MCF 10A (cell line): ENCODE results near the gene RTN4RL2. TPM values are rescaled to one million over a fixed set of nuclear protein-coding genes. Genes with fewer than 3 reads are reported as not detected.

Experiments used
- BruUV-seq: library from RNA; stranded (reverse); fragments of 400-500 nt; replicated peaks from 2 replicates; lab custom pipeline; 2021; lab: Mats Ljungman, UMichigan
- CTCF ChIA-PET: fragments of 300-600 bp; sonication (Branson Sonifier 250); formaldehyde crosslinking; extraction: SDS; loops from one replicate; lab custom pipeline; 2021; ENCODE audit warnings: antibody characterized with exemption, inconsistent platforms; lab: Yijun Ruan, JAX
- POLR2A ChIA-PET: fragments of 300-600, 350-650 bp; sonication (Branson Sonifier 250); formaldehyde crosslinking; extraction: SDS; loops from one replicate; lab custom pipeline; 2020; ENCODE audit warnings: antibody characterized with exemption, inconsistent platforms; lab: Yijun Ruan, JAX
- DNase-seq: peaks from one replicate; pipeline ENCODE4 v3.0.0-alpha.2; 2018; ENCODE audit not compliant: unreplicated experiment
- H3K27ac Mint-ChIP-seq: one replicate; pipeline ENCODE4 v1.8.0; 2022; ENCODE audit warnings: mild to moderate bottlenecking, low read depth, mixed read lengths; ENCODE audit not compliant: unreplicated experiment
- H3K27me3 Mint-ChIP-seq: one replicate; pipeline ENCODE4 v1.8.0; 2022; ENCODE audit warnings: mixed read lengths; ENCODE audit not compliant: insufficient read depth, unreplicated experiment
- H3K36me3 Mint-ChIP-seq: one replicate; pipeline ENCODE4 v1.8.0; 2022; ENCODE audit warnings: mild to moderate bottlenecking, moderate library complexity, mixed read lengths; ENCODE audit not compliant: insufficient read depth, unreplicated experiment
- H3K4me1 Mint-ChIP-seq: one replicate; pipeline ENCODE4 v1.8.0; 2022; ENCODE audit warnings: mixed read lengths; ENCODE audit not compliant: insufficient read depth, unreplicated experiment
- H3K4me3 Mint-ChIP-seq: one replicate; pipeline ENCODE4 v1.8.0; 2022; ENCODE audit warnings: mild to moderate bottlenecking, moderate library complexity, mixed read lengths; ENCODE audit not compliant: unreplicated experiment
- H3K9me3 Mint-ChIP-seq: one replicate; pipeline ENCODE4 v1.8.0; 2022; ENCODE audit warnings: mixed read lengths; ENCODE audit not compliant: unreplicated experiment
- intact Hi-C: fragments of 100-400 bp; cut with micrococcal nuclease; formaldehyde crosslinking; loops from 2 replicates; pipeline ENCODE4 v1.14.1; 2022
- total RNA-seq: library from RNA; stranded (reverse); gene quantifications from 2 replicates; pipeline ENCODE4 v1.2.3, GENCODE V29; 2022
- TF ChIP-seq, protein P1 (sequence below): fragments of 200-600 bp; IDR thresholded peaks from one replicate; pipeline ENCODE4 v1.8.0; 2022; ENCODE audit warnings: antibody characterized with exemption, mild to moderate bottlenecking; ENCODE audit not compliant: unreplicated experiment

Gene RTN4RL2
- total RNA-seq, 1 experiment from 2014 or later = 2.0 TPM

DNA sequence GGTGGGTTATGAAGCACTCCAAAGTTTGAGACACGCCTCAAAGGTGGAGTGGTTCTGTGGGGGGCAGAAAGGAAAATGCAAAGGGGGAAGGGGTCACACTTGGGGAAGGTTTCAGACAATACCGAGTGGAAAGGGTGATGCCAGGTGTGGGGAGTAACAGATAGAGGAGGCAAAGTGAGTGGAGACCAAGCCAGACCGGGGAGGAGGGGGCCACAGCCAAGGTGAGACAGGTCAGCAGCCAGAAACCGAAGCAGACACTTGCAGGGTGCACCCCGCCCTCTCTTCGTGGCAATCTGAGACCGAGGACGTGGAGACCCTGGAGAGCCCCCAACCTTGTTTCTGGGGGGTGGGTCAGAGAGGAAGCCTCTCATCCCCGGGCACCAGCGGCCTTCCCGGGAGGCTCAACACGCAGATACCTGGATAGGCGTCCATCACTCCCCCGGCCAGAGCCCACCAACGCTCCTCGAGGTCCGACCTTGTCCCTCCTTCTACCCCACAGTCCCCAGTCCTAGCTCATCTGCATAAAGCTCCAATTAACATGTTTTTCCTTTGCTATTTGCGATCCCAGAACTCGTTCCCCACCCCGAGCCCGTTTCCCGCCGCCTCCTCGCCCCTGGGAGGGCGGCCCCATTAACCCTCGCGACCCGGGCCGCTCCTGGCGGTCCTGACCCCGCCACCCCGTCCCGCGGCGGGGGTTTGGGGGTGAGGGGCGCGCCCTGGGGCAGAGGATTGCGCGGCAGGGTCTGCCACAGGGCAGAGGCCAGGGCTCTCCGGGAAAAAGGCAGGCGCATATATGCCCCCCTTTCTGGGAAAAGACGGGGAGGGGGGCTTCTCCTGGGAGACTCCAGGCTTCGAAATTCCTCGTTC is 21.8 kb downstream of the RTN4RL2 start:
- TF ChIP-seq, protein P1, sequence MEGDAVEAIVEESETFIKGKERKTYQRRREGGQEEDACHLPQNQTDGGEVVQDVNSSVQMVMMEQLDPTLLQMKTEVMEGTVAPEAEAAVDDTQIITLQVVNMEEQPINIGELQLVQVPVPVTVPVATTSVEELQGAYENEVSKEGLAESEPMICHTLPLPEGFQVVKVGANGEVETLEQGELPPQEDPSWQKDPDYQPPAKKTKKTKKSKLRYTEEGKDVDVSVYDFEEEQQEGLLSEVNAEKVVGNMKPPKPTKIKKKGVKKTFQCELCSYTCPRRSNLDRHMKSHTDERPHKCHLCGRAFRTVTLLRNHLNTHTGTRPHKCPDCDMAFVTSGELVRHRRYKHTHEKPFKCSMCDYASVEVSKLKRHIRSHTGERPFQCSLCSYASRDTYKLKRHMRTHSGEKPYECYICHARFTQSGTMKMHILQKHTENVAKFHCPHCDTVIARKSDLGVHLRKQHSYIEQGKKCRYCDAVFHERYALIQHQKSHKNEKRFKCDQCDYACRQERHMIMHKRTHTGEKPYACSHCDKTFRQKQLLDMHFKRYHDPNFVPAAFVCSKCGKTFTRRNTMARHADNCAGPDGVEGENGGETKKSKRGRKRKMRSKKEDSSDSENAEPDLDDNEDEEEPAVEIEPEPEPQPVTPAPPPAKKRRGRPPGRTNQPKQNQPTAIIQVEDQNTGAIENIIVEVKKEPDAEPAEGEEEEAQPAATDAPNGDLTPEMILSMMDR = no peak
- POLR2A ChIA-PET = interaction anchor here (0.7 kb wide), 1 partner anchor 11 kb away, joined by 3 read pairs; no protein-coding TSS in a partner anchor
- H3K27me3 Mint-ChIP-seq = peaks cover 24% of the 10 kb centered on the region
- intact Hi-C loops = loop anchor here (2.0 kb wide), 2 partner anchors 25 to 137 kb away; no protein-coding TSS in a partner anchor
- CTCF ChIA-PET = interaction anchor here (0.9 to 5.2 kb wide), 5 partner anchors 9 to 137 kb away, joined by 3 to 45 read pairs (median 33); no protein-coding TSS in a partner anchor
- H3K4me3 Mint-ChIP-seq = no peak overlapping the region
- no peaks in the 10 kb centered on the region for H3K9me3 Mint-ChIP-seq
- no peaks in the 10 kb centered on the region for H3K36me3 Mint-ChIP-seq
- DNase-seq = no peak
- no peak overlapping the region for H3K27ac Mint-ChIP-seq
- BruUV-seq = no TSS peak
- peaks cover 5% of the 10 kb centered on the region for H3K4me1 Mint-ChIP-seq

DNA sequence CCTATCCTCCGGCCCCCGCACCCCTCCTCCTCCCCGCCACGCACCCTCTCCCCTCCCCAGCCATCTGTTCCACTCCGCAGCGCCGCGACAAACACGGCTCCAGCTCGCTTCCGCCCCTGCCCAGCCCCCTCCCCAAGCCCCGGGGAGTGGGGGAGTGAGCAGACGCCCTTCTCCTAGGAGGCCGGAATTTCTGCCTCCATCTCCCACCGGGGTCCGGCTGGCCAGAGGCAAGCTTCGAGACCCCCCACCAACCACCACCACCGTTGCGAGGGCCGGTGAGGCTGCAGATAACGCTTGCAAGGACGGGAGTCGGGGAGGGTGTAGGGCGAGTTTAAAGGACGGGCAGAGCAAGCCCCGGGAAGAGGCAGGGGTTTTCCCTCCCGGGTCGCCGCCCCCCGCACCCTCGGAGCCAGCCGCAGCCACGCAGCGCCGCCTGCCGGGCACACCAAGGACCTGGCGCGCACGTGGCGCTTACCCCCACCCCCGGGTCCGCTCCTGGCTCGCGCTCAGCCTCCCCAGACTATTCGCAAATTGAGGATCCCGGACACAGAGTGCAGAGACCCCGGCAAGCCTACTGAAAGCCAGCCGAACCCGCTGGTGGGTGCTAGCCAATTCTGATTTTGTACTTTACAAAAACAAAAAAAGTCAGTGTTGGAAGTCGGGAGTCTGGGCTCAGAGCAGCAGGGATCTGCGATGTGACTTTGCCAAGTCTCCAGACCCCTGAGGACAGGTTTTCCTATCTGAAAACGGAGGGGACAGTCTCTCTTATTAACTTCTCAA is 22.6 kb downstream of the RTN4RL2 start:
- ChIA-PET CTCF (interaction anchor here (0.6 to 4.5 kb wide), 5 partner anchors 11 to 163 kb away, joined by 3 to 37 read pairs (median 19); partner anchors contain the start of gene SLC43A1), POLR2A (interaction anchor here (1.1 to 1.2 kb wide), 2 partner anchors 33 to 47 kb away, joined by 3 read pairs; partner anchors contain the start of gene SLC43A1)
- no peaks in the 10 kb centered on the region for H3K9me3 Mint-ChIP-seq
- no peaks in the 10 kb centered on the region for H3K36me3 Mint-ChIP-seq
- intact Hi-C loops = no loop called here
- no peak for DNase-seq
- TF ChIP-seq, protein P1 = peak; percentile 48
- no TSS peak for BruUV-seq
- H3K4me1 Mint-ChIP-seq = peaks cover 5% of the 10 kb centered on the region
- H3K27me3 Mint-ChIP-seq = peaks cover 25% of the 10 kb centered on the region
- no peak overlapping the region for H3K4me3 Mint-ChIP-seq
- H3K27ac Mint-ChIP-seq = no peak overlapping the region

DNA sequence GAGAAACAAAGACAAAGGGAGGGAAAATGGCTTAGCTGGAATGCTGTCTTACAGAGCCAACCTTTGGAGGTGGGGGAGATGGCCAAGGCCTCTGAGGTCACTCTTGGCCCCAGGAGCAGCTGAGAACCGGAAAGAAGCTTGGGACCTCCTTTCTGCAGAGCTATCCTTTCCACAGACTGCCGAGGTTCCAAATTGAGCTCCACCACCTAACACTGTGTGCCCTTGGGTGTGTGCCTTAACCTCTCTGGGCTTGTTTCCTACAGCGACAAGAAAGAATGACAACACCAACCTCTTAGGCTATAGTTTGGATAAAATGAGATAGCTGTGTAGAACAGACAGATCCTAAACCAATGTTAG is 23.2 kb downstream of the RTN4RL2 start:
- Mint-ChIP-seq H3K4me1 (peaks cover 5% of the 10 kb centered on the region), H3K9me3 (no peaks in the 10 kb centered on the region), H3K36me3 (no peaks in the 10 kb centered on the region), H3K27ac (no peak overlapping the region), H3K27me3 (peaks cover 31% of the 10 kb centered on the region), H3K4me3 (no peak overlapping the region)
- no TSS peak for BruUV-seq
- CTCF ChIA-PET = interaction anchor here (0.6 to 4.5 kb wide), 10 partner anchors 9 to 162 kb away, joined by 3 to 37 read pairs (median 4); partner anchors contain the start of gene SLC43A1
- POLR2A ChIA-PET = interaction anchor here (0.6 to 1.2 kb wide), 3 partner anchors 32 to 160 kb away, joined by 3 read pairs; partner anchors contain the start of gene SLC43A1
- DNase-seq = no peak
- TF ChIP-seq, protein P1 = no peak
- intact Hi-C loops = no loop called here
